H1 (cell line): ENCODE data around the gene ALKBH7. TPM values are rescaled to one million over a fixed set of nuclear protein-coding genes. Genes with fewer than 3 reads are reported as not detected.

Experiments used
- CTCF ChIA-PET: fragments of 300-600 bp; sonication (Branson Sonifier 250); formaldehyde crosslinking; loops from one replicate; lab custom pipeline; 2021; ENCODE audit not compliant: partially characterized antibody; lab: Charles Lee
- POLR2A ChIA-PET: fragments of 300-600 bp; sonication (Branson Sonifier 250); formaldehyde crosslinking; loops from one replicate; lab custom pipeline; 2021; ENCODE audit warnings: inconsistent platforms; ENCODE audit not compliant: partially characterized antibody; lab: Charles Lee
- DNase-seq, 2 experiments: peaks; one replicate each; pipeline versions ENCODE4 v3.0.0 to v3.0.0-alpha.2; 2010 to 2022; ENCODE audit warnings: low spot score in 2 of 2, low read depth in 1 of 2, mixed read lengths in 1 of 2
- FAIRE-seq: peaks from 2 replicates; lab custom pipeline; 2011; peaks lifted over from hg19 to GRCh38; lab: Jason Lieb, UNC
- H2AFZ ChIP-seq: 2 replicates; pipeline ENCODE4 v1.8.1; 2012; ENCODE audit warnings: low read length, inconsistent platforms
- H2AK5ac ChIP-seq: 2 replicates; pipeline ENCODE4 v1.6.1; 2013; ENCODE audit warnings: low read depth, low read length
- H2BK120ac ChIP-seq: replicated peaks from 2 replicates; pipeline ENCODE3; 2013; ENCODE audit warnings: low read depth, low read length, inconsistent platforms
- H2BK12ac ChIP-seq: 2 replicates; pipeline ENCODE4 v1.6.1; 2013; ENCODE audit warnings: low read depth, low read length
- H2BK15ac ChIP-seq: 2 replicates; pipeline ENCODE4 v1.6.1; 2013; ENCODE audit warnings: low read length
- H2BK20ac ChIP-seq: 2 replicates; pipeline ENCODE4 v1.6.1; 2013; ENCODE audit warnings: low read length
- H2BK5ac ChIP-seq: 2 replicates; pipeline ENCODE4 v1.6.1; 2013; ENCODE audit warnings: low read depth, low read length
- H3K14ac ChIP-seq: 2 replicates; pipeline ENCODE4 v1.6.1; 2013; ENCODE audit warnings: inconsistent platforms; ENCODE audit not compliant: insufficient read length
- H3K18ac ChIP-seq: 2 replicates; pipeline ENCODE4 v1.6.1; 2013; ENCODE audit warnings: low read length; ENCODE audit errors: extremely low read depth
- H3K23ac ChIP-seq: 2 replicates; pipeline ENCODE4 v1.6.1; 2013; ENCODE audit warnings: inconsistent platforms; ENCODE audit not compliant: insufficient read length
- H3K23me2 ChIP-seq: 2 replicates; pipeline ENCODE4 v1.6.1; 2013; ENCODE audit warnings: low read depth, low read length
- H3K27ac ChIP-seq: 2 replicates; pipeline ENCODE4 v1.6.1; 2011; ENCODE audit warnings: low read depth, low read length, inconsistent platforms
- H3K27me3 ChIP-seq, 4 experiments: replicated peaks in 1 of 4; 1 replicate in 1 of 4; 2 replicates in 3 of 4; pipeline versions ENCODE4 v1.6.1 to v1.8.1; 2011 to 2013; ENCODE audit warnings: low read length in 3 of 4, mild to moderate bottlenecking in 3 of 4, inconsistent platforms in 2 of 4, mixed read lengths in 2 of 4, moderate library complexity in 1 of 4; ENCODE audit not compliant: control insufficient read depth in 3 of 4, insufficient read depth in 3 of 4; ENCODE audit errors: extremely low read depth in 1 of 4
- H3K36me3 ChIP-seq, 4 experiments: 2 replicates each; pipeline versions ENCODE4 v1.6.1 to v1.8.1; 2011 to 2013; ENCODE audit warnings: mild to moderate bottlenecking in 4 of 4, low read length in 3 of 4, moderate library complexity in 2 of 4, control low read depth in 1 of 4, inconsistent platforms in 1 of 4; ENCODE audit not compliant: insufficient read depth in 4 of 4, control insufficient read depth in 2 of 4
- H3K4ac ChIP-seq: replicated peaks from 2 replicates; pipeline ENCODE3; 2013; ENCODE audit warnings: low read length, low read depth, mixed read lengths, inconsistent platforms; ENCODE audit not compliant: insufficient read length
- H3K4me1 ChIP-seq, 4 experiments: replicated peaks in 1 of 4; 1 replicate in 1 of 4; 2 replicates in 3 of 4; pipeline versions ENCODE4 v1.6.1 to v1.8.1; 2011 to 2013; ENCODE audit warnings: low read length in 3 of 4, inconsistent platforms in 2 of 4, mixed read lengths in 1 of 4; ENCODE audit not compliant: insufficient read depth in 4 of 4, control insufficient read depth in 3 of 4
- H3K4me2 ChIP-seq, 2 experiments: 2 replicates each; pipeline versions ENCODE4 v1.6.1 to v1.8.1; 2011 to 2013; ENCODE audit warnings: low read depth in 2 of 2, low read length in 2 of 2, control low read depth in 1 of 2, inconsistent platforms in 1 of 2, mild to moderate bottlenecking in 1 of 2; ENCODE audit not compliant: insufficient read depth in 1 of 2
- H3K4me3 ChIP-seq, 4 experiments: fragments of 200-600, 300-600 bp in 1 of 4; sonication (generic), shearing (Covaris generic), sonication (Bioruptor Twin) in 1 of 4; 2 replicates each; pipeline versions ENCODE4 v1.5.1 to v1.8.1; 2011 to 2016; ENCODE audit warnings: low read length in 4 of 4, low read depth in 3 of 4, control low read depth in 2 of 4, inconsistent platforms in 2 of 4, mild to moderate bottlenecking in 2 of 4, mixed read lengths in 1 of 4, moderate library complexity in 1 of 4; ENCODE audit not compliant: insufficient read depth in 2 of 4; ENCODE audit errors: extremely low read depth in 1 of 4
- H3K56ac ChIP-seq: replicated peaks from 2 replicates; pipeline ENCODE3; 2013; ENCODE audit warnings: low read depth, mild to moderate bottlenecking, mixed read lengths, low read length, inconsistent platforms; ENCODE audit not compliant: insufficient read length
- H3K79me1 ChIP-seq: 2 replicates; pipeline ENCODE4 v1.6.1; 2013; ENCODE audit warnings: low read depth, low read length, control low read depth
- H3K79me2 ChIP-seq, 2 experiments: 2 replicates each; pipeline versions ENCODE4 v1.6.1 to v1.8.1; 2012 to 2013; ENCODE audit warnings: low read length in 2 of 2, mild to moderate bottlenecking in 2 of 2, inconsistent platforms in 1 of 2; ENCODE audit not compliant: insufficient read depth in 2 of 2, control insufficient read depth in 1 of 2
- H3K9ac ChIP-seq, 4 experiments: replicated peaks in 1 of 4; 1 replicate in 1 of 4; 2 replicates in 3 of 4; pipeline versions ENCODE4 v1.6.1 to v1.8.1; 2011 to 2013; ENCODE audit warnings: low read depth in 3 of 4, low read length in 3 of 4, control low read depth in 2 of 4, mild to moderate bottlenecking in 2 of 4, moderate library complexity in 2 of 4, inconsistent platforms in 1 of 4; ENCODE audit errors: extremely low read depth in 1 of 4
- H3K9me3 ChIP-seq, 2 experiments: 2 replicates each; pipeline versions ENCODE4 v1.6.1 to v1.8.1; 2012 to 2013; ENCODE audit warnings: mild to moderate bottlenecking in 2 of 2, moderate library complexity in 2 of 2, control low read depth in 1 of 2, inconsistent platforms in 1 of 2, low read depth in 1 of 2, low read length in 1 of 2, mixed read lengths in 1 of 2; ENCODE audit not compliant: insufficient read depth in 2 of 2
- H4K20me1 ChIP-seq, 2 experiments: replicated peaks in 1 of 2; 2 replicates each; pipeline versions ENCODE3 to v1.8.1; 2011 to 2013; ENCODE audit warnings: inconsistent platforms in 2 of 2, low read length in 2 of 2, mild to moderate bottlenecking in 1 of 2; ENCODE audit not compliant: insufficient read depth in 2 of 2, control insufficient read depth in 1 of 2
- H4K5ac ChIP-seq: 2 replicates; pipeline ENCODE4 v1.6.1; 2013; ENCODE audit warnings: low read length, low read depth, mixed read lengths, inconsistent platforms; ENCODE audit not compliant: insufficient read length
- H4K8ac ChIP-seq: 2 replicates; pipeline ENCODE4 v1.8.0; 2013; ENCODE audit warnings: mild to moderate bottlenecking, moderate library complexity, low read length, inconsistent platforms; ENCODE audit not compliant: insufficient read depth; ENCODE audit errors: extremely low read depth
- H4K91ac ChIP-seq: replicated peaks from 2 replicates; pipeline ENCODE3; 2013; ENCODE audit warnings: low read length, mixed read lengths, inconsistent platforms; ENCODE audit not compliant: insufficient read length
- BACH1 ChIP-seq: IDR thresholded peaks from 2 replicates; pipeline ENCODE4 v1.6.1; 2012; ENCODE audit warnings: low read length, improper control_type of control experiment
- PHF8 ChIP-seq: fragments of 200-600 bp; sonication (generic); conservative IDR thresholded peaks from 2 replicates; pipeline ENCODE4 v1.7.1; 2012; ENCODE audit warnings: low read depth, mild to moderate bottlenecking, inconsistent platforms, low read length, moderate library complexity
- SP4 ChIP-seq: IDR thresholded peaks from 2 replicates; pipeline ENCODE4 v1.6.1; 2012; ENCODE audit warnings: low read length, inconsistent platforms
- WGBS, 2 experiments: shearing (Covaris generic) in 1 of 2; methylation state at CpG; one replicate each; pipeline versions ENCODE4 v1.1.6 to v1.1.7; 2013 to 2015; ENCODE audit warnings: low lambda C conversion rate in 2 of 2, mixed read lengths in 2 of 2, inconsistent platforms in 1 of 2, low coverage in 1 of 2, missing lambda C conversion rate in 1 of 2; ENCODE audit not compliant: insufficient replicate concordance in 2 of 2, insufficient coverage in 1 of 2, insufficient read length in 1 of 2; ENCODE audit errors: extremely low coverage in 1 of 2, missing lambda C conversion rate in 1 of 2; 5-methylcytosine and 5-hydroxymethylcytosine counted together
- polyA plus RNA-seq, 7 experiments: library from polyadenylated mRNA; depleted of rRNA in 3 of 7; stranded (reverse) in 5 of 7; unstranded in 2 of 7; fragments of >200 nt in 5 of 7; fragments of 200-250 nt in 2 of 7; gene quantifications; 1 replicate in 5 of 7; 2 replicates in 1 of 7; 4 replicates in 1 of 7; pipeline versions ENCODE4 v1.2.1 to v1.2.3, GENCODE V29; 2011 to 2013; ENCODE audit warnings: missing spikeins in 2 of 7, mixed read lengths in 2 of 7
- total RNA-seq: library from RNA; stranded (reverse); fragmentation: NEBNext Ultra II Directional; extraction: Animal tissue kit (Norgen Biotek cat#: 25700); gene quantifications from 2 replicates; pipeline ENCODE4 v1.2.1, GENCODE V29; 2021

ALKBH7 gene
- total and polyA plus RNA-seq, 2 of the 8 experiments (the other 6 are each of a cell fraction or from before 2014, with no cell fraction given), result 66.3 to 100 TPM

GRCh38 chr19:6418562-6418932, 46.0 kb downstream of the ALKBH7 start:
- Histone ChIP-seq H3K27me3 (no peaks in the 10 kb centered on the region), H3K56ac (no peak overlapping the region), H3K9me3 (no peaks in the 10 kb centered on the region), H2BK5ac (no peak overlapping the region; the same call in 1 of the 2 replicates), H3K14ac (no peak overlapping the region), H3K9ac (no peak overlapping the region), H4K20me1 (peaks cover 50 to 73% of the 10 kb centered on the region in 2 experiments), H3K79me2 (peaks cover 28 to 62% of the 10 kb centered on the region in 2 experiments), H3K27ac (no peak overlapping the region), H2BK12ac (no peak overlapping the region), H4K8ac (no peak overlapping the region), H3K23ac (no peak overlapping the region), H2AK5ac (no peak overlapping the region), H4K5ac (no peak overlapping the region), H2BK20ac (no peak overlapping the region), H3K18ac (no peak overlapping the region), H3K79me1 (peaks cover 20% of the 10 kb centered on the region), H4K91ac (no peak overlapping the region), H3K36me3 (peaks cover 51 to 85% (median 78%) of the 10 kb centered on the region in 4 experiments), H2BK120ac (no peak overlapping the region), H2BK15ac (no peak overlapping the region), H3K4me2 (no peak overlapping the region), H3K4me1 (peaks cover 0 to 4% (median 2%) of the 10 kb centered on the region in 4 experiments; a peak in 3 of 7 replicates)
- CTCF ChIA-PET, result interaction anchor here (0.6 to 0.8 kb wide), 2 partner anchors 196 to 229 kb away, joined by 3 read pairs; no protein-coding TSS in a partner anchor
- WGBS, 2 experiments, result 97% methylated on average over 19 of the region's 19 CpGs; no CpG with 5 or more reads in 1 of the 2 experiments
- POLR2A ChIA-PET, result interaction anchor here (0.8 to 1.5 kb wide), 4 partner anchors 15 to 55 kb away, joined by 3 to 6 read pairs (median 4); partner anchors contain the start of gene ALKBH7
- DNase-seq (no peak), FAIRE-seq (no peak)
- TF ChIP-seq SP4, result no peak
- no peak for TF ChIP-seq BACH1
- TF ChIP-seq PHF8, result no peak
- TF ChIP-seq, all 59 proteins: peak for 0
- Histone ChIP-seq H2AFZ (no peak overlapping the region), H3K4ac (no peak overlapping the region), H3K4me3 (no peak overlapping the region), H3K23me2 (peaks cover 4% of the 10 kb centered on the region; the same call in 1 of the 2 replicates)
